Neuron (in vitro differentiated cells): ENCODE data around the gene ARHGAP15.

ENCODE experiments used
- H2AFZ ChIP-seq: one replicate; pipeline ENCODE4 v1.6.1; 2013; ENCODE audit warnings: low read depth, mild to moderate bottlenecking, inconsistent platforms, low read length, moderate library complexity
- H3K27me3 ChIP-seq: one replicate; pipeline ENCODE4 v1.6.1; 2013; ENCODE audit warnings: low read length; ENCODE audit not compliant: insufficient read depth
- H3K36me3 ChIP-seq: one replicate; pipeline ENCODE4 v1.6.1; 2013; ENCODE audit warnings: low read length; ENCODE audit not compliant: insufficient read depth
- H3K4me1 ChIP-seq: one replicate; pipeline ENCODE4 v1.6.1; 2013; ENCODE audit warnings: low read length; ENCODE audit not compliant: insufficient read depth
- H3K4me3 ChIP-seq: 2 replicates; pipeline ENCODE4 v1.5.1; 2013; ENCODE audit warnings: mild to moderate bottlenecking, low read length, moderate library complexity
- H3K9me3 ChIP-seq: one replicate; pipeline ENCODE4 v1.6.1; 2013; ENCODE audit warnings: low read length

Gene ARHGAP15

GRCh38 chr2:143290221-143290620, 161.0 kb downstream of the ARHGAP15 start:
- Histone ChIP-seq H3K4me3 (no peak overlapping the region), H3K36me3 (no peaks in the 10 kb centered on the region)

DNA sequence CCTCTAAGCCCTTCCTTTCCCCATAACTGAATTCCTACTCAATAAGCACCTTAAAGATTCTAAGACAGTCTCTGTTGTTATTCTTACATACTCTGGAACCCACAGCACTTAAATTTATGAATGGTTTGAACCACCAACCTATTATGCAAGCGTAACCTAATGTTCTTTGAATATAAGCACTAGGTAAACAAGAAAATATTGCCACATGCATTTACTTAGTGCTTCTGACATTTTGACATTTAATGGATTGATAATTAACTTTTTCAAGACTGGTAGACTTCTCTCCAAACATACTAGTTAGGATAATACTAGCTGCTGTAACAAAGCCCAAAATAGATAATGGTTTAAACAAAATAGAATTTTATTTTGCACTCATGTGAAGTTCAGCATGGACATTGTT, 164.8 kb downstream of the ARHGAP15 start:
- H3K9me3 ChIP-seq = no peaks in the 10 kb centered on the region

More at GRCh38 chr2:143290221-143290620, 161.0 kb downstream of the ARHGAP15 start:
- Histone ChIP-seq H3K27me3 (no peaks in the 10 kb centered on the region), H3K4me1 (no peaks in the 10 kb centered on the region), H3K9me3 (no peaks in the 10 kb centered on the region), H2AFZ (no peak overlapping the region)

DNA sequence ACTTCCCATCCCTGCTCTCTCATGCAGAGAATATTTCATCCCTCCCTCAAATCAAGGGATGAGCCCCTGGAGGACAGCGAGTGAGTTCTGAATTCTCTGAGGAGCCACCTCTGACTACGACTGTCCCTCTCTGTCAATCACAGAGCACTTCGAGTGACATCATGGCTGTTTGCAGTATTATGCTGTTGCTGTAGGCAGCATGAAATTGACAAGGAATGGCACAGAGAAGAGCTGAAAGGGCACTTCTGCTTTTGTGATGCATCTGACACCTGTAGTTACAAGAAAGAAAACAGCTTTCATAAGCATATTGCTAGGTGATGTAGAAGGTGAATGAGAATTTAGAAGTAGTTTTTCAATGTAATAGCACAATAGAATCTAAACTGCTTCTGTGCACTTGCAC, 166.9 kb downstream of the ARHGAP15 start:
- Histone ChIP-seq H3K36me3 (no peaks in the 10 kb centered on the region), H3K27me3 (no peaks in the 10 kb centered on the region), H2AFZ (no peak overlapping the region), H3K9me3 (no peaks in the 10 kb centered on the region), H3K4me1 (peaks cover 6% of the 10 kb centered on the region), H3K4me3 (no peak overlapping the region)

More for the DNA sequence above, 164.8 kb downstream of the ARHGAP15 start:
- H3K4me3 ChIP-seq = no peak overlapping the region
- no peaks in the 10 kb centered on the region for H3K36me3 ChIP-seq
- H2AFZ ChIP-seq = no peak overlapping the region
- H3K4me1 ChIP-seq = peaks cover 6% of the 10 kb centered on the region
- no peaks in the 10 kb centered on the region for H3K27me3 ChIP-seq

DNA sequence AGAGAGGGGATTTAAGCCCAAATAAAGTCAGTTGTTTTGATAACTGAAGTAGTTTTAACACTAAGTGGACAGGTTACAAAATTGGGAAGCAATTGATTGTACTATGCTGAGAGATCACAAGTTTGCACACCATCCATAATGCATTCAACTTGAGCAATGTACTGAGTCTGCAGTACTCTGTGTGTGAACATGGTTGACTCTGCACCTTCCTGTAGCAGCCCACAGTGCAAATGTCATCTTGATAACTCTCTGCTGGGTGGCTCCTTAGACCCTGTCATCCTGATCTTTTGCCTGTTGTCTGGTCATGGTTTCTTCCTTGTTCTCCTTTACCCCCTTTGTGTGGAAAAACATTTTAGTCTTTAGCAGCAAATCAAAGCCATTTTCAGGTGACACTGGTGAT, 168.0 kb downstream of the ARHGAP15 start:
- Histone ChIP-seq H3K36me3 (no peaks in the 10 kb centered on the region), H3K4me1 (peaks cover 6% of the 10 kb centered on the region), H3K27me3 (no peaks in the 10 kb centered on the region), H3K4me3 (no peak overlapping the region), H3K9me3 (no peaks in the 10 kb centered on the region), H2AFZ (no peak overlapping the region)

DNA sequence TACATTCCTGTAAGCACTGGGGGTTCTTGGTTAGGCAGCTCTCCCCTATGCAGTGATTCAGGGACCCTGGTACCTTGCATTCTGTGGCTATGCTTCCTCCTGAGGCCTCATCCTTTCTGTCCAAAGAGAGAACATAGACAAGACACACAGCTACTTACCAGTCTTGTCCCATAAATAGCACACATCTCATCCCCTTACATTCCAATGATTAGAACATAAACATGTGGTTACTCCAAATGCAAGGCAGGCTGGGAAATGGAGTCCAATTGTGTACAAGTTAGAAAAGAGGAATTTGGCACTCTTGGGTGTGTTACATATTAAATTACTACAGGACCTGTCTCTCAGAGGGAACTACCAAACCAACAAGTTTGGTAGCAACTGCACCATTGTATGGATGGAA, 171.3 kb downstream of the ARHGAP15 start:
- no peak overlapping the region for H3K4me3 ChIP-seq
- H3K27me3 ChIP-seq = no peaks in the 10 kb centered on the region
- no peaks in the 10 kb centered on the region for H3K36me3 ChIP-seq
- no peak overlapping the region for H2AFZ ChIP-seq
- H3K9me3 ChIP-seq = no peaks in the 10 kb centered on the region
- peaks cover 6% of the 10 kb centered on the region for H3K4me1 ChIP-seq

DNA sequence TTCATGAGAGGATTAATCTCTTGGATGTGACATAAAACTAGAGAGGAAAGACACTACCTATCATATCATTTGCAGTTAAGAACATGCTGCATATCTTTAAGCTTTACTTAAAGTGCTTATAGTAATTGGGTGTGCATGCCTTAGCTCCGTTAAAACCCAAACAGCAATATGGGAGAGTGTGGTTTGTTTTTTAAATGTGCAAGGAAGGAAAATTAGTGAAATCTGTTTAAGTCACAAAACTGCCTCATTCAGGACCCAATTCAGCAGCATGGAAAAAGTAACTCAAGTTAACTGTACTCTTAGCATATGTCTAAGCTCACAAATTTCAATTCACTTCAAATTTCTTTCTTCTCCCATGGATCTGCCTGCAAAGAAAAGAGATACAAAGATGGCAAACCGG, 182.2 kb downstream of the ARHGAP15 start:
- no peaks in the 10 kb centered on the region for H3K4me1 ChIP-seq
- no peaks in the 10 kb centered on the region for H3K36me3 ChIP-seq
- H3K9me3 ChIP-seq = no peaks in the 10 kb centered on the region
- H3K27me3 ChIP-seq = no peaks in the 10 kb centered on the region
- H3K4me3 ChIP-seq = no peak overlapping the region
- H2AFZ ChIP-seq = no peak overlapping the region

DNA sequence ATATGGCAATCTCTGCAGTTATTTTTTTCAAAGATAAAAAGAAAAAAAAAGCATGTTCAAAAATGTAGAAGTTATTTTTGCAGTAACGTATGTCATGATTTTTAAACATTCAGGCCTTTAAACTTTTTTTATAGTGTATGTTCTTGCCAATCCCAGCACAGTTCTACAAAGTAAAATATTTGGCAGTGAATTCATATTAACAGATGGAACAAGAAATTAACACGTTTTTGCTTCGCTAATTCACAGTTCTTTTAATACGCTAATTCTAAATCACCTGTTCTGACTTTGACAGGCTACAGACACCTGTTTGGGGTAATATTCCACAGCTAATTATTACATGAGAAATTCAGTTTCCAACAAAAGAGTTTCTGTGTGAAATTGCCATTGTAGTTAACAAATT, 183.2 kb downstream of the ARHGAP15 start:
- no peak overlapping the region for H2AFZ ChIP-seq
- no peaks in the 10 kb centered on the region for H3K36me3 ChIP-seq
- no peaks in the 10 kb centered on the region for H3K4me1 ChIP-seq
- no peaks in the 10 kb centered on the region for H3K27me3 ChIP-seq
- no peak overlapping the region for H3K4me3 ChIP-seq
- no peaks in the 10 kb centered on the region for H3K9me3 ChIP-seq

- Histone ChIP-seq H2AFZ (no peak overlapping the region), H3K36me3 (no peaks in the 10 kb centered on the region), H3K4me3 (no peak overlapping the region), H3K4me1 (no peaks in the 10 kb centered on the region), H3K9me3 (no peaks in the 10 kb centered on the region), H3K27me3 (no peaks in the 10 kb centered on the region)
Observed at GRCh38 chr2:143313861-143314260, 184.6 kb downstream of the ARHGAP15 start.

- H3K4me1 ChIP-seq = no peaks in the 10 kb centered on the region
- H3K27me3 ChIP-seq = no peaks in the 10 kb centered on the region
- no peaks in the 10 kb centered on the region for H3K9me3 ChIP-seq
- no peak overlapping the region for H3K4me3 ChIP-seq
- no peak overlapping the region for H2AFZ ChIP-seq
- H3K36me3 ChIP-seq = no peaks in the 10 kb centered on the region
Observed at GRCh38 chr2:143321994-143322393, 192.8 kb downstream of the ARHGAP15 start.

DNA sequence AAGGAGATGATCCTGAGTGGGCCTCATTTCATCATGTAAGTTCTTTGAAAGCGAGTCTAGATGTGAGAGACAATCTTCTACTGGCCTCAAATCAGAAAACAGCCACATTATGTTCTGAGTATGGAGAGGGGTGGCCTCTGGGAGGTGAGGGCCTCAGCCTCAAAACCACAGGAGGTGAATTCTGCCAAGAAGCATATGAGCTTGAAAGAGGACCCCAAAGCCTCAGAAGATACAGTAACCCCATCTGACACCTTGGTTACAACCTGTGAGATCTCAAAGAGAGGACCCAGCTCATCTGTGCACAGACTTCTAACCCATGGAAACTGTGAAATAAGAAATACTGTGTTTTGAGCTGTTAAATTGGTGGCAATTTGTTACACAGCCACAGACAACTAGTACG, 200.1 kb downstream of the ARHGAP15 start:
- Histone ChIP-seq H3K36me3 (no peaks in the 10 kb centered on the region), H2AFZ (no peak overlapping the region), H3K4me3 (no peak overlapping the region), H3K4me1 (no peaks in the 10 kb centered on the region), H3K27me3 (no peaks in the 10 kb centered on the region), H3K9me3 (no peaks in the 10 kb centered on the region)

- Histone ChIP-seq H3K9me3 (no peaks in the 10 kb centered on the region), H3K36me3 (no peaks in the 10 kb centered on the region), H3K27me3 (no peaks in the 10 kb centered on the region), H2AFZ (no peak overlapping the region), H3K4me3 (no peak overlapping the region), H3K4me1 (no peaks in the 10 kb centered on the region)
Observed at GRCh38 chr2:143333168-143333791, 204.1 kb downstream of the ARHGAP15 start.

GRCh38 chr2:143333847-143334246, 204.6 kb downstream of the ARHGAP15 start:
- Histone ChIP-seq H3K9me3 (no peaks in the 10 kb centered on the region), H3K27me3 (no peaks in the 10 kb centered on the region), H2AFZ (no peak overlapping the region), H3K36me3 (no peaks in the 10 kb centered on the region), H3K4me1 (no peaks in the 10 kb centered on the region), H3K4me3 (no peak overlapping the region)

GRCh38 chr2:143334837-143335236, 205.6 kb downstream of the ARHGAP15 start:
- Histone ChIP-seq H3K4me3 (no peak overlapping the region), H3K36me3 (no peaks in the 10 kb centered on the region), H3K4me1 (no peaks in the 10 kb centered on the region), H3K27me3 (no peaks in the 10 kb centered on the region), H3K9me3 (no peaks in the 10 kb centered on the region), H2AFZ (no peak overlapping the region)

DNA sequence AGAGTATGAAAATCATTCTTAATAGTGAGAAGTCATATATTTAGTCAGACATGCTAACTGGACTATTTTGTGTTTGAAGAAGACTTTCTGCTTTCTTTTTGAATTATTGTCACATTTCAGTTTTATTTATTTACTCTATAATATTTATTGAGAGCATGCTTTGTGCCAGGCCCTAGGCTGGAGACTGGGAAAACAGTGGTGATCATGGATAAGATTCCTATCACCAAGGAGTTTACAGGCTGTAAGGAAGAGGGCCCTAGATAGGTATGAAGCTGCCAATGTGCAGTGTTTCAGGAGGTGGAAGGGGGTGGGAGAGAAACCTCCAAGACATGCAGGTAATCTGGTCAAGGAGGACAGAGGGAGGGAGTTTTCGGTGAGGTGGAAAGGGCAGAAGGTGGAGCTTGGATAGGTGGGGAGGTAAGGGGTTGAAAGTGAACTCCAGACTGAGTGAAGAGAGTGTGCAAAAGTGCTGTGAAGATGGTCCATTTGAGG, 207.5 kb downstream of the ARHGAP15 start:
- H2AFZ ChIP-seq = no peak overlapping the region
- H3K4me3 ChIP-seq = no peak overlapping the region
- no peaks in the 10 kb centered on the region for H3K27me3 ChIP-seq
- no peaks in the 10 kb centered on the region for H3K9me3 ChIP-seq
- H3K36me3 ChIP-seq = no peaks in the 10 kb centered on the region
- no peaks in the 10 kb centered on the region for H3K4me1 ChIP-seq
